KMS-11 (cell line): ENCODE data around the gene MAPK4.

Source experiments
- H2AFZ ChIP-seq: fragments of 200-600 bp; sonication (generic); 2 replicates; pipeline ENCODE4 v1.6.1; 2016; ENCODE audit warnings: antibody characterized with exemption, mixed run types, low read depth
- H3K27ac ChIP-seq: fragments of 200-600 bp; sonication (generic); 2 replicates; pipeline ENCODE4 v1.6.1; 2016; ENCODE audit warnings: mild to moderate bottlenecking, mixed run types
- H3K27me3 ChIP-seq: fragments of 200-600 bp; sonication (generic); 2 replicates; pipeline ENCODE4 v1.6.1; 2017; ENCODE audit warnings: mild to moderate bottlenecking, low read depth, mixed run types, moderate library complexity; ENCODE audit not compliant: insufficient read depth
- H3K36me3 ChIP-seq: fragments of 200-600 bp; sonication (generic); 2 replicates; pipeline ENCODE4 v1.6.1; 2017; ENCODE audit warnings: mild to moderate bottlenecking, mixed run types; ENCODE audit not compliant: insufficient read depth
- H3K4me1 ChIP-seq: fragments of 200-600 bp; sonication (generic); 2 replicates; pipeline ENCODE4 v1.6.1; 2016; ENCODE audit warnings: mild to moderate bottlenecking, low read depth, mixed run types; ENCODE audit not compliant: poor library complexity, severe bottlenecking
- H3K4me2 ChIP-seq: fragments of 200-600 bp; sonication (generic); 2 replicates; pipeline ENCODE4 v1.7.0; 2016; ENCODE audit warnings: mild to moderate bottlenecking, mixed run types
- H3K4me3 ChIP-seq: fragments of 200-600 bp; sonication (generic); IDR thresholded peaks from 2 replicates; pipeline ENCODE4 v1.6.1; 2017; ENCODE audit warnings: low read depth, low read length, mixed read lengths; ENCODE audit not compliant: insufficient read depth
- H3K79me2 ChIP-seq: fragments of 200-600 bp; sonication (generic); 2 replicates; pipeline ENCODE4 v1.6.1; 2016; ENCODE audit warnings: low read depth, mixed run types; ENCODE audit not compliant: insufficient read depth
- H3K9ac ChIP-seq: fragments of 200-600 bp; sonication (generic); 2 replicates; pipeline ENCODE4 v1.6.1; 2016; ENCODE audit warnings: mild to moderate bottlenecking, mixed run types
- H4K20me1 ChIP-seq: fragments of 200-600 bp; sonication (generic); 2 replicates; pipeline ENCODE4 v1.6.1; 2016; ENCODE audit warnings: mild to moderate bottlenecking, mixed run types; ENCODE audit not compliant: insufficient read depth
- TF ChIP-seq, protein P1 (sequence below): fragments of 200-600 bp; sonication (generic); conservative IDR thresholded peaks from 2 replicates; pipeline ENCODE4 v1.6.1; 2017; ENCODE audit warnings: low read depth, mild to moderate bottlenecking, antibody characterized with exemption, low read length, moderate library complexity, mixed read lengths

The MAPK4 gene

DNA sequence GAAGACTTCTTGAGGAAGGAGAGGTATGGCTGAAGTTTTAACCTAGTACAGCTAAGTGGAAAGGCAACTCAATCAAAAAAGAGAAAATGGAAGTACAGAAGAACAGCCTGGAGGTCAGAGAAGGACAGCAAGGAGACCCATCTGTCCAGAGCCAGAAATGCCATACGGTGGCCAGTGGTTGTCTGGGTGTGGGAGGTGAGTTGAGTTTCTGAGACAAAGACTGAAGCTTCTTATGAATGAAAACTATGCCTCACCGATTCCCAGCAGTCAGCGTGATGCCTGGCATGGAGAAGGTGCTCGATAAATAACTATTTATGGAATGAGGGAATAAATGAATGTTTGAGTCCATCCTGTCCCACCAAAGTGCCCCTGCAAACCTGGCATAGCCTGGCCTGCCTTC lies 161.1 kb downstream of the MAPK4 start:
- no peaks in the 10 kb centered on the region for H3K4me1 ChIP-seq
- no peaks in the 10 kb centered on the region for H3K27me3 ChIP-seq
- no peak overlapping the region for H3K4me2 ChIP-seq
- no peaks in the 10 kb centered on the region for H3K36me3 ChIP-seq
- no peak overlapping the region for H3K27ac ChIP-seq
- H4K20me1 ChIP-seq, result no peaks in the 10 kb centered on the region
- no peak overlapping the region for H2AFZ ChIP-seq
- H3K9ac ChIP-seq, result no peak overlapping the region
- no peak overlapping the region for H3K4me3 ChIP-seq
- H3K79me2 ChIP-seq, result no peaks in the 10 kb centered on the region
- TF ChIP-seq, protein P1, sequence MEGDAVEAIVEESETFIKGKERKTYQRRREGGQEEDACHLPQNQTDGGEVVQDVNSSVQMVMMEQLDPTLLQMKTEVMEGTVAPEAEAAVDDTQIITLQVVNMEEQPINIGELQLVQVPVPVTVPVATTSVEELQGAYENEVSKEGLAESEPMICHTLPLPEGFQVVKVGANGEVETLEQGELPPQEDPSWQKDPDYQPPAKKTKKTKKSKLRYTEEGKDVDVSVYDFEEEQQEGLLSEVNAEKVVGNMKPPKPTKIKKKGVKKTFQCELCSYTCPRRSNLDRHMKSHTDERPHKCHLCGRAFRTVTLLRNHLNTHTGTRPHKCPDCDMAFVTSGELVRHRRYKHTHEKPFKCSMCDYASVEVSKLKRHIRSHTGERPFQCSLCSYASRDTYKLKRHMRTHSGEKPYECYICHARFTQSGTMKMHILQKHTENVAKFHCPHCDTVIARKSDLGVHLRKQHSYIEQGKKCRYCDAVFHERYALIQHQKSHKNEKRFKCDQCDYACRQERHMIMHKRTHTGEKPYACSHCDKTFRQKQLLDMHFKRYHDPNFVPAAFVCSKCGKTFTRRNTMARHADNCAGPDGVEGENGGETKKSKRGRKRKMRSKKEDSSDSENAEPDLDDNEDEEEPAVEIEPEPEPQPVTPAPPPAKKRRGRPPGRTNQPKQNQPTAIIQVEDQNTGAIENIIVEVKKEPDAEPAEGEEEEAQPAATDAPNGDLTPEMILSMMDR, result no peak

- no peaks in the 10 kb centered on the region for H3K79me2 ChIP-seq
These were observed 161.7 kb downstream of the MAPK4 start for GRCh38 chr18:50721451-50722120.

GRCh38 chr18:50722311-50722710 lies 162.4 kb downstream of the MAPK4 start:
- TF ChIP-seq, protein P1, result no peak
- no peaks in the 10 kb centered on the region for H4K20me1 ChIP-seq
- no peak overlapping the region for H3K4me3 ChIP-seq
- H3K27ac ChIP-seq, result no peak overlapping the region
- H3K4me2 ChIP-seq, result no peak overlapping the region
- no peak overlapping the region for H3K9ac ChIP-seq
- no peaks in the 10 kb centered on the region for H3K4me1 ChIP-seq
- H2AFZ ChIP-seq, result no peak overlapping the region
- H3K27me3 ChIP-seq, result no peaks in the 10 kb centered on the region
- H3K79me2 ChIP-seq, result no peaks in the 10 kb centered on the region
- H3K36me3 ChIP-seq, result no peaks in the 10 kb centered on the region

More at GRCh38 chr18:50721451-50722120, 161.7 kb downstream of the MAPK4 start:
- no peaks in the 10 kb centered on the region for H3K27me3 ChIP-seq
- no peaks in the 10 kb centered on the region for H4K20me1 ChIP-seq
- H2AFZ ChIP-seq, result no peak overlapping the region
- no peaks in the 10 kb centered on the region for H3K4me1 ChIP-seq
- TF ChIP-seq, protein P1, result no peak
- H3K4me3 ChIP-seq, result no peak overlapping the region
- H3K27ac ChIP-seq, result no peak overlapping the region
- H3K36me3 ChIP-seq, result no peaks in the 10 kb centered on the region
- no peak overlapping the region for H3K9ac ChIP-seq
- H3K4me2 ChIP-seq, result no peak overlapping the region

DNA sequence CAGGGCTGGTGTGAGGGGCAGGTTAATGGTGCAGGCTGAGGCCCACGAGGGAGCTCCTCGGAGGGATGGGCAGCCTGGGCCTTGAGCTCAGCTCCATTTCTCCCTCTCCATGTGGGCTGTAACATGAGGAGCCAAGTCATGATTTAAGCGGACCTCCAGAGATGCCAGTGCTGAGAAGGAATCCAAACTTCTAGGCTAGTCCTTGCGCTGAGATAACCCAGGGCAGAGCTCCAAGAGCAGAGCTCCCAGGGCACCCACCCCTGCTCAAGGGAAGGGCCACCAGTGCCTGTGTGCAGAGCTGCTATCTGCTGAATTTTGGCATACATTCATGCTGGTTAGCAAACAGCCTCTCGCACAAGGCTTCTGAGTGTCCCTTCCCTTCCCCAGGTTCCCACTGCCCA lies 164.9 kb downstream of the MAPK4 start:
- Histone ChIP-seq H3K27me3 (no peaks in the 10 kb centered on the region), H3K4me3 (no peak overlapping the region), H2AFZ (no peak overlapping the region), H4K20me1 (no peaks in the 10 kb centered on the region), H3K4me1 (no peaks in the 10 kb centered on the region), H3K36me3 (no peaks in the 10 kb centered on the region), H3K4me2 (no peak overlapping the region), H3K9ac (no peak overlapping the region), H3K79me2 (no peaks in the 10 kb centered on the region), H3K27ac (no peak overlapping the region)
- TF ChIP-seq, protein P1, result no peak
